AG10803 (cell line): ENCODE data around the gene MRPL53.

Experiments
- DNase-seq: peaks from one replicate; pipeline ENCODE4 v3.0.0; 2010; ENCODE audit warnings: low read depth
- H3K4me3 ChIP-seq: 2 replicates; pipeline ENCODE4 v1.5.1; 2011; ENCODE audit warnings: mild to moderate bottlenecking, low read length, control low read depth
- CTCF ChIP-seq: conservative IDR thresholded peaks from 2 replicates; pipeline ENCODE4 v1.5.1; 2011; ENCODE audit warnings: mild to moderate bottlenecking, low read length, control low read depth, inconsistent platforms

MRPL53 gene

DNA sequence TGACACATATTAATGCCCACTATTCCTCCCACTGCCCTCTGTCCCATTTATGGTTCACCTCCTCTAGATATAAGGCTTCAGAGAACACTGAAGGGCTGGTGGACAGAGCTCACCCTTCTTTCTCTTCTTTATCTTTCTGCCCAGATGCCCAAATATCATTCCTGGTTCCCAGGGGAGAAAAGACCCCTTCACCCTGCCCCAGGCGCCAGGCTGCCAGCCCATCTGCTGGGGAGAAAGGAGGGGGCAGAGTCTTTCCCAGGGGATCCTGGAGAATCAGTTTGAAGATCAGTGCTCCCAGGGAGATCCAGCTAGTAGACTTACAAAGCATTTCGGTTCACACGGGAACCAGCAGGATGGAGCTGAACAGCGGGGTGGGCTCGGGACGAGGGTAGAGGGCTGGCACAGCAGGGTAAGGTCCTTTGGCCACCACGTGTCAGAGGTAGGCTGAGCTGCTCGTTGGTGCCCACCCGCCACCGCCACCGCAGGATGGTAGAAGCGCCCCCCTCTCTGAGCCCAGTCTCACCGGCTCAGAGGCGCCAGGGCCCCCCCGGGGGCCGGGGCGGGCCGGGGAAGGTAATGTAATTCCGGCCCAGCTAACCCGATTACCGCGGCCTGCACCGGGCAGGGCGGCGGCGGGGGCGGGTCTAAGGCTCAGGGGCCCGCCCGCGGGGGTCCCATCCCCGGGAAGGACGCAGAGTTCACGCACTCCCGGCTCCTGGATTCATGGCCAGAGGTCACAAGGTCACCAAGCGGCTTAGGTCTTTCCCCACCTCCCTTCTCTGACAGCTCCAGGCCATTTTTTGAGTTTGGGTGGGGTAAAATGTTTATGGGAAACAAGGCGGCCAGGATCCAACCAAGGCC lies 40.5 kb upstream of the MRPL53 start:
- TF ChIP-seq CTCF, result no peak
- no peak for DNase-seq
- no peak overlapping the region for H3K4me3 ChIP-seq

- no peak for TF ChIP-seq CTCF
- peak; percentile 57 for DNase-seq
- no peak overlapping the region for H3K4me3 ChIP-seq
These were observed 38.9 kb upstream of the MRPL53 start for GRCh38 chr2:74511104-74511989.

DNA sequence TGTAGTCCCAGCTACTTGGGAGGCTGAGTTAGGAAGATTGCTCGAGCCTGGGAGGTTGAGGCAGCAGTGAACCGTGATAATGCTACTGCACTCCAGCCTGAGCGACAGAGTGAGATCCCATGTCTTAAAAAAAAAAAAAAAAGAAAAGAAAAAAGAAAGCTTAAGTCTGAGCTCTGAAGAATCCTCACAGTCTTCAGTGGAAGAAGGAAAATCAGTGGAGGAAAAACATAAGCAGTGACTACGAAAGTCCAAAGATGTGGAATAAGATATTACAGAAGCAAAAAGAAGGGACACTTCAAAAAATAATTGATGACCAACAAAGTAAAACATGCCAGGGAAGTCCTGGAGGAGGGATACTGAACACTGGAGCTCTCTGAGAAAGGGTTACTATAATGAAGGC lies 37.8 kb upstream of the MRPL53 start:
- no peak for TF ChIP-seq CTCF
- DNase-seq, result no peak
- no peak overlapping the region for H3K4me3 ChIP-seq

GRCh38 chr2:74507926-74508520 lies 35.5 kb upstream of the MRPL53 start:
- peak; percentile 82 for DNase-seq
- H3K4me3 ChIP-seq, result peak overlapping the region; percentile 98
- TF ChIP-seq CTCF, result no peak

GRCh38 chr2:74507145-74507925 lies 34.9 kb upstream of the MRPL53 start, which contains the start of gene PCGF1:
Gene PCGF1 (minus strand): TSS chr2:74507695. CDS start chr2:74507668, 27 bp downstream.
- peak within 1 kb of the TSS; percentile 98 for H3K4me3 ChIP-seq
- peak; percentile 36 for TF ChIP-seq CTCF
- peak; percentile 98 for DNase-seq

DNA sequence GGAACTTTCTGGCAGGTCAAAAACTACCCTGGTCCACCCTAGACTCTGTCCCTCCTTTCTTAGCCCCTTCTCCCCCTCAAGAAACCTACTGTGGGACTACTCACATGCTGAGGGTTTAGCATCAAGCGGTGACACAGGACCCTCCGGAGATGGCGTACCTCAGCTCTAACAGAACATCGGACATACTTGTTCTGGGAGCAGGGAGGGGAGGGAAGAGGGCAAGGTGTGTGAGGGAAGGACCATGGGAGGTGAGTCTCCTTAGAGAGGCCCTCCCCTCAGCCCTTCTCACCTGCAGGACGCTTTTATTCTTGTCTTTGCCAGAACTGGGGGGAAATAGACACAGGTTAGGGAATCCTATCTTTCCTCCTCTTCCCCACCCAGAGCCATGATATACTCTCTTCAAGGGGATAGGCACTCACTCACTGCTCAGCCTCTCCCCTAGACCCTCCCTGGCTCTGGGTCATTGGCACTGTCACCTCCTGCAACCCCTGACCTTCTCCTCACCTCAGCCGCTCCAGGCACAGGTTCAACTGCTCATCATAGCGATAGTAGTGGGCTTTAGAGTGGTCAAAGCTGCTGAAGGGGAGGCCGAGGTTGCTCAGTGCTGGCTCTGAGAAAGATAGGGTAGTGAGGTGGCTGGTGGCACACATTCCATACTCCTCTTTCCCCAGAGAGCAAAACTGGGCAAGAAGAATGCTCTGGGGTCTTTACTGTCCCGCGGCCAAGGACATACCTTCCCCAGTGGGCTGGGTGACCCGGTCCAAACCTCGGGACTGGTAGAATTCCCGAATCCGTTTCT lies 33.2 kb upstream of the MRPL53 start:
- TF ChIP-seq CTCF, result no peak
- no peak for DNase-seq
- H3K4me3 ChIP-seq, result peak overlapping the region; percentile 47
